HG03060 (cell line): ENCODE results near the gene FAM124A.

Experiments used
- ATAC-seq: cut with Tn5 transposase; IDR thresholded peaks from one replicate; pipeline ENCODE4 v1.9.1; 2021; ENCODE audit warnings: low read depth, moderate number of reproducible peaks; ENCODE audit not compliant: unreplicated experiment

The FAM124A gene

GRCh38 chr13:51218626-51219025 is 3.6 kb upstream of the FAM124A start:
- no peak for ATAC-seq

GRCh38 chr13:51220706-51221105 is 1.5 kb upstream of the FAM124A start:
- no peak for ATAC-seq

DNA sequence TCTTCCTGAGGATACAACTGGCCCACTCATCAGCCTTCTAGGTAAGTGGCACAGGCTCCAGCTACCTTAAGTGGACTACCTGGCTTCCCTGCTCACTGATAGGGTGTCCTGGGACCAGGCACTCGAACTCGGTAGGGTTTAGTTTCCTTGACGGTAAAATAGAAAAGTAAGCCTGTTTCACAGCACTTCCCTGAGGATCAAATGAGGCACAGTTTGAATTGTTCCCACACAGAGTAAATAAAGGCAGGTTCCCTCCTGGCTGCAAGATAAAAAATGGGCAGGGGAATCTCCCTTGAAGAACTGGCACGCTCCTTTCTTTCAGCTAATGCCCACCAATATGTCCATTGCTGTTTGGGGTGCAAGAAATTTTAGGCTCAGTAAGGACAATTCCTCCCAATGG is 1.1 kb upstream of the FAM124A start:
- ATAC-seq: no peak

DNA sequence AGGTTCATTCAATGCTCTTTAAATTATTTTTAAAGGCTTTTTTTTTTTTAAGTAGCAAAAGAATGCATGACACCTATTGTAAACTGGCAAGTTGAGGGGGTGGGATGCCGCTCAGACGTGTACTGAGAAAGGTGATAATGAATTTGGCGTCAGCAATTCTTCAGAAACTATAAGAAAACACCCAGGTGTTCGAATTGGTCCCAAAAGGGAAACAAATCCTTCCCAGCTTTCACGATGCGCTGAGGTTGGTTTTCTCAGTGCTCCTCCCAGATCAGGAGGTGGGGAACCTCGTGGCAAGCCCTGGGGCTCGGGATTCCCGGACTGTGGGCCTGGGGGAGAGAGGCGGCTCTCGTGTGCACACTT is 543 bp upstream of the FAM124A start:
- ATAC-seq: no peak

- no peak for ATAC-seq
These were observed 725 bp downstream of the FAM124A start for GRCh38 chr13:51222686-51223559.

DNA sequence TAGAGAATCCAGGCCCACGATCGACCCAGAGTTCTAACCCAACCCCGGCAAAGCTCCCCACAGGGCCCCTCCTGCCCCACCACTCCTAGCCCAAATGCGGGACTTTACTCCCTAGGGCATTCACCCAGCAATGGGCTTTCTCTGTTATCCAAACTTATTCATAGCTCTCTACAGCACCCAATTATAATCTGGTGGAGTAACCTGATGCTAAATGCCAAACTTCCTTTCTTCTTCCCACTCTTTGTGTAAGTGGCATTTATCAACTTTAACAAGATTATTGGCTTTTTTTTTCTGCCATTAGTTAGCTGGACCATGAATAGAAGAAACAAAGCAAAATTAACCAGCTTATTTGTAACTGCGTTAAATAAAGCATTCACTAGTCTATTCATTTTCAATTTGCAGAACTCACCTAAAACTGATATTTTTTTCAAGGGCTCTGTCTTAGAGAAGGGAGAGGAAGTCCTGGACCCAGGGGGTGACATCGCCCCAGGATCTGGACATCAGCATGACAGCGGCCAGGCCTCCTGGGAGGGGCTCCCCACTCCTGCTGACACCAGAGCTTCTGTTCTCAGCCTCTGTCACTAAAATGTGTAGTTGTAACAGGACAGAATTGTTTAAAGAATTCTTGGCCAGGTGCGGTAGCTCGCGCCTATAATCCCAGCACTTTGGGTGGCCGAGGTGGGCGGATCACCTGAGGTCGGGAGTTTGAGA is 1.5 kb downstream of the FAM124A start:
- ATAC-seq: no peak

- no peak for ATAC-seq
These were observed 2.8 kb downstream of the FAM124A start for GRCh38 chr13:51225029-51225428.

DNA sequence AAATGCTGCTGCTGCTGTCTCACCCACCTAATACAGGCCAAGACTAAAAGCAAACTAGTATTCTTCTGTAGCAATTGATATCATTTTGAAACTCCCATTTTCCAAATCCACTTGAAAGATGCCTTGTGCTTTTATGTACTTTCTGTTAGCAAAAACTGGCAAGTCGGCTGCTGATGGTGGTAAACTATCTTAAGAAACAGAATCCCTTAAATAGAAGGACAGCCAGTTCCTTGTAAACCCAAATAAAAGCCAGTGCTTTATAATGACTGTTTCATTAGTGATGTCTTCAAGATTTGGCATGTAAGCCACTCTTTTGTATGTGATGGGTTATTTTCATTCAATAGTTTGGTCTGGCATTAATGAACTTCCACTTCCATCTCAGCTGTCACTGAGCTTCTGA is 5.2 kb downstream of the FAM124A start:
- no peak for ATAC-seq

GRCh38 chr13:51229101-51229719 is 7.0 kb downstream of the FAM124A start:
- no peak for ATAC-seq

GRCh38 chr13:51229731-51230130 is 7.5 kb downstream of the FAM124A start:
- no peak for ATAC-seq

- no peak for ATAC-seq
These were observed 8.4 kb downstream of the FAM124A start for GRCh38 chr13:51230477-51231105.

- ATAC-seq: no peak
These were observed 9.3 kb downstream of the FAM124A start for GRCh38 chr13:51231456-51231855.

- ATAC-seq: no peak
These were observed 10.1 kb downstream of the FAM124A start for GRCh38 chr13:51232328-51232727.

- no peak for ATAC-seq
These were observed 11.1 kb downstream of the FAM124A start for GRCh38 chr13:51233117-51233826.

DNA sequence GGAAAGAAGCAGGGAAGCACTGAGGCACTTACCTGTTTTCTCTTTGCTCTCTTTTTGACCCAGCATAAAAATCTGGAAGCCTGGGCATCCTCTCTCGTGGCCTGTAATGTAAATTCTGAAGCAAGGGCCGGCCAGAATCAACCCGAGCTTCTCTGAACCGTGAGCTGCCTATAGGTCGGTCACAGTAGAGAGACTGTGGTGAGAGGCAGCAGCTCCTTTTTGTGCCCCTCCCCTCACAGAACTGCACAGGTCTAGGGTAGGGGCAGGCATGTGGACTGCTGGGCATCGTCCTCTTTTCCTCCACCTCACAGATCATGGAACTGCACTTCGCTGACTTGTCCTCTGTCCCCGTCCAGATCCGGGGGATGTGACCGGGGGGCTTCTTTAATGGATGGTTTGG is 12.5 kb downstream of the FAM124A start:
- ATAC-seq: no peak

- ATAC-seq: no peak
These were observed 13.0 kb downstream of the FAM124A start for GRCh38 chr13:51235186-51235585.

- no peak for ATAC-seq
These were observed 13.7 kb downstream of the FAM124A start for GRCh38 chr13:51235756-51236490.

- ATAC-seq: no peak
These were observed 14.2 kb downstream of the FAM124A start for GRCh38 chr13:51236491-51236792.

- no peak for ATAC-seq
These were observed 15.2 kb downstream of the FAM124A start for GRCh38 chr13:51237386-51237785.

DNA sequence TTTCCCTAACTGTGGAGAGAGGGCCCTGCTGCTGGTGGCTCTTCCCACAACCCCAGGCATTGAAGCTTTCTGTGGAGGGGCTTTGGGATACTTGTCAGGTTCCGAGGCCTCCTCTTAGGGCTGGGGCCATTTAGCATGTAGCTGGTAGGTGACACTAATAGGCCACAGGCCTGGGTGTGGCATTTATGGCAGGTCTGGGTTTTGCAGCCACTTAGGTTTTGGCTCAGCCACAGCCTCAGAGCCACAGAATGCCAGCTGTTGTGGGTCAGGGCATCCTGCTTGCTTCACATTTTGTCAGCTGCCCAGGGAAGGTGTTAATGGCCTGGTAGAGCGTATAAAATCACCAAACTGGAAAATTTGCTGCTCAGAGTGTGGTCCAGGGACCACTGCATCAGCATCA is 15.7 kb downstream of the FAM124A start:
- ATAC-seq: no peak
